Hypothalamus (tissue), 51 donors: ENCODE results near the gene IRF3.

Experiments used
- DNase-seq, 51 donors: peaks; one replicate each; lab custom pipeline; 2025; lab: John Stamatoyannopoulos, UW

IRF3 gene

GRCh38 chr19:49676136-49676783 is 10.6 kb upstream of the IRF3 start:
- DNase-seq, result peak in 30 of 51 donors; percentile 64 to 99 (median 82)

GRCh38 chr19:49672131-49672919 is 6.7 kb upstream of the IRF3 start:
- DNase-seq, result peak in 49 of 51 donors; percentile 5 to 80 (median 56)

GRCh38 chr19:49669516-49669915 is 3.9 kb upstream of the IRF3 start:
- no peak for DNase-seq

GRCh38 chr19:49667473-49667872 is 1.8 kb upstream of the IRF3 start:
- DNase-seq, result no peak

GRCh38 chr19:49666120-49666444 is 425 bp upstream of the IRF3 start:
- DNase-seq, result no peak

- DNase-seq, result peak in 1 of 51 donors; percentile 55
These were observed 664 bp downstream of the IRF3 start for GRCh38 chr19:49665036-49665350.

GRCh38 chr19:49664171-49665035 is 1.3 kb downstream of the IRF3 start:
- DNase-seq, result peak; percentile 32 to 93 (median 78)

- DNase-seq, result no peak
These were observed 2.4 kb downstream of the IRF3 start for GRCh38 chr19:49663224-49663623.

GRCh38 chr19:49662011-49662410 is 3.6 kb downstream of the IRF3 start:
- no peak for DNase-seq

GRCh38 chr19:49660338-49660961 is 5.2 kb downstream of the IRF3 start:
- DNase-seq, result no peak

- DNase-seq, result no peak
These were observed 6.9 kb downstream of the IRF3 start for GRCh38 chr19:49658566-49659442.

- DNase-seq, result no peak
These were observed 7.5 kb downstream of the IRF3 start for GRCh38 chr19:49658139-49658517.

GRCh38 chr19:49657493-49658138 is 8.0 kb downstream of the IRF3 start:
- no peak for DNase-seq

- no peak for DNase-seq
These were observed 9.1 kb downstream of the IRF3 start for GRCh38 chr19:49656456-49657109.

- no peak for DNase-seq
These were observed 9.8 kb downstream of the IRF3 start for GRCh38 chr19:49655570-49656455.

GRCh38 chr19:49654581-49654980 is 11.1 kb downstream of the IRF3 start:
- no peak for DNase-seq

GRCh38 chr19:49653466-49653806 is 12.2 kb downstream of the IRF3 start:
- DNase-seq, result no peak
